ENCODE results near the gene KCNMB1.

- TF ChIP-seq SUZ12 (IDR thresholded peaks at IDR 0.05; ENCODE audit: extremely low read depth, insufficient read depth, insufficient read length), result no peak
- TF ChIP-seq ZNF274 (IDR thresholded peaks at IDR 0.05; ENCODE audit: low read depth, low read length), result no peak
- no peak for TF ChIP-seq YY1 (IDR thresholded peaks at IDR 0.05; ENCODE audit: insufficient read depth, insufficient read length)
These were observed 37.1 kb upstream of the KCNMB1 start for GRCh38 chr5:170426149-170426767.

Measured in NT2/D1 (cell line).